NCI-H2227 (cell line): ENCODE data around the gene TBC1D9B.
"Not testable (repeated sequence)": the region's sequence is repeated elsewhere in the genome, so short reads cannot be mapped to it uniquely, and the experiment has no call there.

Experiments used
- DNase-seq: peaks from one replicate; lab custom pipeline; 2025; ENCODE audit not compliant: unreplicated experiment; lab: John Stamatoyannopoulos, UW

TBC1D9B gene

GRCh38 chr5:179886190-179886911 lies 21.3 kb downstream of the TBC1D9B start:
- no peak for DNase-seq

- no peak for DNase-seq
Observed at GRCh38 chr5:179885491-179886090, 22.1 kb downstream of the TBC1D9B start.

DNA sequence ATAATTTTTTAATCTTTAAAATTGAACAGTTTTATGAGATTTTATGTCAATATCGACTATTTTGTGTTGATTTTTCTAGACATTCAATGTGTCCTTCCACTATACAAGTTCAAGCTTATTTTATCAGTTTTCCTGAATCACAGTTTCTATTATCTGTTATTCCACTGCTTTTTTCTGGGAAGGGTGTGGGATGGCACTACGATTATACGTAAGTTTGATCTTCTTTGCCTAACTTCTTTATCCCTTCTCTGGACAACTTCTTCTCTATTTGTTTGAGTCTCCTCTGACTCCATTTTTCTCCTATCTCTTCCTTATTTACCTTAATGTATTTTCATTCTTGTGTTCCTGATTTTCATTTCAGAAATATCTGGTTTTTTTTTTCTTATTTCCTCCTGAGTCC lies 24.5 kb downstream of the TBC1D9B start:
- no peak for DNase-seq

DNA sequence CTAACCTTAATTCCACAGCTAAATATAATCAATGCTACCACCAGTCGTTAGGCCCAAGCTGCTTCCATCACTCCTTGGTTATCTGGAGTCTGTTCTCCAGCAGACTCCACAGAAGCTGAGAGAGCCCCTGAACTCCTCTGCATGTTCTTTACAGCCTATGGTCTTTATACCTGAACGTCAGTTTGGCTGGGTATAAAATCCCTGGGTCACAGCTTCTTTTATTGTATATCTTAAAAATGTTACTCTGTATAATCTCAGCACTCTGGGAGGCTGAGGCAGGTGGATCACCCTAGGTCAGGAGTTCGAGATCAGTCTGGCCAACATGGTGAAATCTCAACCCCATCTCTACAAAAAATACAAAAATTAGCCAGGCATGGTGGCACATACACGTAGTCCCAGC lies 25.4 kb downstream of the TBC1D9B start:
- no peak for DNase-seq

GRCh38 chr5:179880848-179881590 lies 26.7 kb downstream of the TBC1D9B start:
- no peak for DNase-seq

GRCh38 chr5:179880066-179880650 lies 27.5 kb downstream of the TBC1D9B start:
- no peak for DNase-seq

DNA sequence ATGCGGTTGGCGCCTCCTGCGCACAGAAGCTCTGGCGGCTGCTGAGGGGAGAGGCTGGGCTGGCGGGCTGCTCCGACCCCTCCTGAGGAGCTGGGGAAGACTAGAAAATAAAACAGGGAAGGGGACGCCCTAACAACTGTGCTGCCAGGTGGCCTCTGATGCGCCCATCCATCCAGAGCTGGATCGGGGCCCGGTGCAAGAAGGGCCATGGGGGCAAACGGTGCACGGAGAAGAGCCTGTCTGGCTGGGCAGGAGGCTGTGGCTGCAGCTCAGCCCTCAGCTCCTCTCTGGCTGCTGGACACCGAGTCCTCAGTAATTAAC lies 28.0 kb downstream of the TBC1D9B start:
- DNase-seq: no peak

- no peak for DNase-seq
Observed at GRCh38 chr5:179879003-179879689, 28.6 kb downstream of the TBC1D9B start.

DNA sequence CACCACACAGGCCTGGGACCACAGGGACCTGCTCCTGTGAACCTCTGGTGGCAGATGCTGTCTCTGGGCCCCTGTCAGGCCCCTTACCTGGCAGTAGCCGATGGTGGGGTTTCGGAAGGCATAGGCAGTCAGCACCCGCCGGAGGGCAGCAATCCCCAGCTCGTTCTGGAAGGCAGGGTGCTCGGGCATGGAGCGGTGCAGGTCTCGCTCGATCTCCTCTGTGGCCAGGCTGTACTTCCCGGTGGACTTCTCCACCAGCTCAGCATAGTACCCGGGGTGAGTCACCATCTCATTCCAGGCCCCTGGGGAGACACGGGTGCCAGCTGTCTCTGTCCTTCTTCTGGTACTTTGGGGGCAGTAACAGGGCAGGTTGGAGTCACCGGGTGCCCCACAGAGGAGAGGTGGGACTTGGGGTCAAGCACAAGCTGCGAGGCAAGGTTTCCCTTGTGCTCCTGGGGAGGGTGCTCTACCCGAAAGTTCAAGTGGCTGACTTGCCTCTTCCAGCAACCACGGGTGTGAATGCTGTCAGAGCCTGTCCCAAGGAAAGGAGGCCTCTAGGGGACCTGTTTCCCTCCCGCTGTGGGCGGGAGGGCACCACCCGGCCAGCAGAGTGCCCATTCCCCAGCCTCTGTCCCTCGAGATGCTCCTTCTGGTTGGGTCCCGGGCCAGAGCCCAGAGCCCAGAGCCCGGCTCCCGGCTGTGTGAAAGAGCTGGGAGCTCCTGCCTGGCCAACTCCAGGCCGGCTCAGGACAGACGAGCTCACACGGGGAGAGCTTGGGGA lies 29.3 kb downstream of the TBC1D9B start:
- no peak for DNase-seq

DNA sequence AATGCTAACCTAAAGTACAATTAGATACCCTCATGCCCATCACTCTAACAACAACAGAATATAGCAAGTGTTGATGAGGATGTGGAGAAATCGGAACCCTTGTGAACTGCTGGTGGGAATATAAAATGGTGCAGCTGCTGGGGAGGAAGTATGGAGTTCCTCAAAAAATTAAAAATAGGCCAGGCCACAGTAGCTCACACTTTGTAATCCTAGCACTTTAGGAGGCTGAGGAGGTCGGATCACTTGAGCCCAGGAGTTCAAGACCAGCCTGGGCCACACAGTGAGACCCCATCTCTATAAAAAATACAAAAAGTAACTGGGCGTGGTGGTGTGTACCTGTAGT lies 31.1 kb downstream of the TBC1D9B start:
- DNase-seq: no peak

DNA sequence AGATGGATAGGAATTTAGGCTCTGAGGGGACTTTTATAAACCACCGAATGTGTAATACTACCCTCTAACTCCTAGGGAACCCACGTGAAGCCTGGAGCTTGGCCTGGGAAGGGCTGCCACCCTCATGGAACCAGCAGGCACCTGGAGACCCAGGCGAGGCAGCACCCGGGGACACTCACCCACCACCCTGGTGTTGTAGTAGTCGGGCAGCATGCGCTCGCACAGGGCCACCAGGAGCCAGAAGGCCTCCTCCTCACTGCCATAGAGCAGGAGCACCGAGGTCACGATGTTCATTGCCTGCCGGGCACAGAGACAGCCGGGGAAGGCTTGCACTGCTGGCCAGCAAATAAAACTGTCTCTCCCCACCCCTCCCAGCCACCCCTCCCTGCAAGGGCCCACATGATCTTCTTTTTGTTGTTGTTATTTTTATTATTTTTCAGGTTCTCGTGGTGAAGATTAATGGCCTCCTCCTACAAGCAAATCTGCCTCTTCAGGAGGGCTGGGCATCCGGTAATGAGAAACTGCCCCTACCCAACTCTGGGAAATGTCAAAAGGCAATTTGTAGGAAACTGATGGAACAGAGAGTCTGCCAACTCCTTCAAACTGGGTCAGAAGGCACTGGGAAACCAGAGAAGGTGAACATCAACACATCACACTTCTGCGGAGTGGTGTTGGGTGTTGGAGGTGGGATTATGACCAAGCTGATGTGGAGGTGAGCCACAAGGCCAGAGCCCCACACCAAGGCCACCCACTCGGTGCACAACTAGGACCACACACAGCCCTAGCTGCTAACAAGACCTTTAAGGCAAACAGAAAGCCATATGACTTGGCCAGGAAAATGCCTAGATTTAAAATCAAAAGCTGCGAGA lies 31.7 kb downstream of the TBC1D9B start:
- no peak for DNase-seq

- no peak for DNase-seq
Observed at GRCh38 chr5:179874536-179875292, 33.0 kb downstream of the TBC1D9B start.

DNA sequence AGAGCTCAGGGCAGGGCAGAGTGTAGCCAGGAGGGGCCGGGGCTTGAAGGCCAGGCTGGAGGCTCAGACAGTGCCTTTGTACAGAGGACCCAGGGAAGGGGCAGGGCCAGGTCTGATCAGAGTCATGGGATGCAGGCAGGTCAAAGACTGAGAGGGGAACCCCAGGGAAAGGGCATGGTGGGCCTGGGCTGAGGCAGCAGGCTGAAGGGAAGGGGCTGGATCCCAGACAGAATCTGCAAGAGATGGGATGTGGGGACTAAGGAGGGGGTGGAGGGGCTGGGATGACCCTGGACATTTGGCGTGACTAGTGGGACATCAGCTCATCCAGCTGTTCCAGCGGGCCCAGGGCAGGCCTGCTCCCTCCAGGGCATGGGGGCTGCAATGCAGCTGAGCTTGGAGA lies 33.6 kb downstream of the TBC1D9B start:
- DNase-seq: no peak

GRCh38 chr5:179873588-179874110 lies 34.0 kb downstream of the TBC1D9B start:
- no peak for DNase-seq

DNA sequence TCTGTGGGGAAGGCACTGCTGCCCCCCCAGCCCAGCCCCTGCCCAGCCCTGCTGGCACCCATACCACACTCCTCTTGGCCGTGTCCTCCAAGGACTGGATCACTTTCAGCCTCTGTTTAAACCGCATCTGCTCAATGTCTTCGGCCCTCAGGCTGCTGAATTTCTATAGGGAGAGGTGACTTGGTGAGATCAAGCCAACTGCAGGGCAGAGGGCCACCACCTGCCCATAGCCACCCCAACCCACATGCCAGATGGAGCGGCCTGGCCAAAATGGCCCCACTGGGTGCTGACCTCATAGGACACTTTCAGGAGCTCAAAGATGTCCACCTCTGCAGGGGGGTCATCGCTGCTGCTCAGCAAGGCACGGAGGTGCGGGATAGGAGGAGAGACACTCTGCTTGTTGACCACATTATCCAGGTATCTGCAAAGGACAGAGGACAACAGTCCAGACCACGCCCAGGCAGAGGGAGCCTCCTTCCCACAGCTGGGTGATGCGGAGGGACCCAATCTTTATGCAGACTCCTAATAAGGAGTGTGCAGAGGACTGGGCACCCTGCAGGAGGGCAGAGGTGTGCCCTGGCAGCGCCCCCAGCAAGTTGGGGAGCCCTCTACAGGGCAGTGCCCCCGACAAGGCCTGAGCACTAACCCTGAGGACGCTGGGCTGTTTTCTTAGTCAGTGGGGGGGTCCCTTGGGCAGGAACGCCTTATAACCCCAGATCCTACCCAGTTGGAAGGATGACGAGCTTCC lies 34.7 kb downstream of the TBC1D9B start:
- DNase-seq: no peak

DNA sequence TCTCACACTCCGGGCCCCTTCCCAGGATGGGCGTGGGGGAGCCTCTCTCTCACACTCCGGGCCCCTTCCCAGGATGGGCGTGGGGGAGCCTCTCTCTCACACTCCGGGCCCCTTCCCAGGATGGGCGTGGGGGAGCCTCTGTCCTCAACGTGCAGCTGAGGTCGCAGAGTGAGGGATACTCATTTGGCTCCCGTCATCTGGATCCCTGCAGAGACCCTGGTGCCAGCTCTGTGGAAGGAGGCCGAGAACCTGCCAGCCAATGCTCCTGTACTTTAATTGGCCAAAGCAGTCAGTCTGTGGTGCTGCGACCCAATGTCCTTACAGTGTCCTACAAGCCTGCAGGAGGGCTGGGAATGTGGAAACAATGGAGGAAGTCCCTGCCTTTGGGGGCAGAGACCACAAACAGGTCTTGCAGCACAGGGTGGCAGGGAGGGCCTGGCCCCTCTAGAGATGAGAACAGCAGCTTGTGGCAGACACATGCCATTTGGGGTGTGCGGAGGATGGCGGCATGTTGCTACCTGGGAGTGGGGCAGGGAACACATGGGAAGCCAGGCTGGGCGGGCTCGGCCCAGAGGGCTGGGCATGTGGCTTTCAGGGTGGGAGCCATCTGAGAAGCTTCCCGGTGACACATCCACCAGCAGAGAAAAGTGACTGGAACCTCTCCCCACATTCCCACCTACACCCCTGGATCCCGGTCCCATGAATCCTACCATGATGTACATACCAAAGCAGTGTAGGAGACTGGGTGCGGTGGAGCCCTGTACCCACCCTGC lies 35.5 kb downstream of the TBC1D9B start:
- DNase-seq: no peak

GRCh38 chr5:179871533-179871932 lies 36.2 kb downstream of the TBC1D9B start:
- not testable (repeated sequence) for DNase-seq
